HCT116 (cell line): ENCODE data around the gene BMP2. TPM values are rescaled to one million over a fixed set of nuclear protein-coding genes. Genes with fewer than 3 reads are reported as not detected.

Source experiments
- ATAC-seq: fragments of 200-7000 bp; cut with Tn5 transposase; 2 replicates; pipeline ENCODE4 v1.9.1; 2020; ENCODE audit warnings: mild to moderate bottlenecking, moderate library complexity
- BruUV-seq: library from RNA; stranded (reverse); fragments of 400-500 nt; replicated peaks from 2 replicates; lab custom pipeline; 2021; lab: Mats Ljungman, UMichigan
- CTCF ChIA-PET: fragments of 300-600 bp; sonication (Branson Sonifier 250); formaldehyde crosslinking; loops from one replicate; lab custom pipeline; 2021; ENCODE audit warnings: antibody characterized with exemption; lab: Charles Lee
- POLR2A ChIA-PET: fragments of 300-600, 350-600 bp; sonication (Branson Sonifier 250); formaldehyde crosslinking; loops from one replicate; lab custom pipeline; 2021; ENCODE audit warnings: antibody characterized with exemption; lab: Charles Lee
- RAD21 ChIA-PET, 2 experiments: fragments of 300-600 bp; sonication (Branson Sonifier 250); formaldehyde crosslinking; loops; one replicate each; lab custom pipeline; 2023; ENCODE audit warnings: low total read pairs in 2 of 2; ENCODE audit not compliant: uncharacterized antibody in 2 of 2, unreplicated experiment in 2 of 2, low non-redundant PET in 1 of 2; lab: Charles Lee
- DNase-seq: peaks from one replicate; pipeline ENCODE4 v3.0.0-alpha.2; 2010; ENCODE audit warnings: low read depth, low spot score
- H2AFZ ChIP-seq: fragments of 200-600 bp; shearing (Covaris generic), sonication (generic); 2 replicates; pipeline ENCODE4 v1.6.1; 2017; ENCODE audit warnings: low read depth, mixed run types, mixed read lengths, antibody characterized with exemption, low read length; ENCODE audit not compliant: poor library complexity, severe bottlenecking
- H3K27ac ChIP-seq: 2 replicates; pipeline ENCODE4 v1.5.1; 2012; ENCODE audit warnings: low read depth, low read length
- H3K27me3 ChIP-seq: fragments of 200-600 bp; sonication (generic); 2 replicates; pipeline ENCODE4 v1.6.1; 2016; ENCODE audit warnings: mixed run types, low read length, mixed read lengths; ENCODE audit not compliant: insufficient read depth
- H3K36me3 ChIP-seq, 2 experiments: fragments of 200-500 bp in 1 of 2; fragments of 200-600 bp in 1 of 2; sonication (Bioruptor generic) in 1 of 2; sonication (generic) in 1 of 2; 2 replicates each; pipeline versions ENCODE4 v1.5.1 to v1.6.1; 2014 to 2016; ENCODE audit warnings: low read length in 2 of 2, inconsistent platforms in 1 of 2, mixed read lengths in 1 of 2, mixed run types in 1 of 2; ENCODE audit not compliant: insufficient read depth in 2 of 2, control insufficient read depth in 1 of 2
- H3K4me1 ChIP-seq, 2 experiments: fragments of 200-600 bp in 1 of 2; sonication (generic) in 1 of 2; 2 replicates each; pipeline versions ENCODE4 v1.5.1 to v1.6.1; 2012 to 2017; ENCODE audit warnings: low read length in 2 of 2, inconsistent platforms in 1 of 2, mild to moderate bottlenecking in 1 of 2, mixed read lengths in 1 of 2, mixed run types in 1 of 2, moderate library complexity in 1 of 2; ENCODE audit not compliant: insufficient read depth in 2 of 2, control insufficient read depth in 1 of 2
- H3K4me2 ChIP-seq: fragments of 200-600 bp; sonication (generic); 2 replicates; pipeline ENCODE4 v1.6.1; 2017; ENCODE audit warnings: mixed run types, low read length, mixed read lengths
- H3K4me3 ChIP-seq, 2 experiments: fragments of 200-600 bp in 1 of 2; sonication (generic) in 1 of 2; replicated peaks in 1 of 2; 2 replicates each; pipeline ENCODE4 v1.5.1; 2011 to 2016; ENCODE audit warnings: low read length in 2 of 2, control low read depth in 1 of 2, low read depth in 1 of 2, mild to moderate bottlenecking in 1 of 2, mixed read lengths in 1 of 2, mixed run types in 1 of 2
- H3K79me2 ChIP-seq: fragments of 200-600 bp; sonication (generic); 2 replicates; pipeline ENCODE4 v1.6.1; 2017; ENCODE audit warnings: mild to moderate bottlenecking, mixed run types, low read length, moderate library complexity, mixed read lengths; ENCODE audit not compliant: insufficient read depth
- H3K9ac ChIP-seq: fragments of 200-600 bp; sonication (generic); 2 replicates; pipeline ENCODE4 v1.6.1; 2016; ENCODE audit warnings: low read length, mixed read lengths
- H3K9me2 ChIP-seq: fragments of 200-600 bp; sonication (generic), shearing (Covaris generic); 2 replicates; pipeline ENCODE4 v1.6.1; 2017; ENCODE audit warnings: mixed run types, mild to moderate bottlenecking, moderate library complexity; ENCODE audit not compliant: insufficient read depth
- H3K9me3 ChIP-seq, 2 experiments: fragments of 200-500 bp in 1 of 2; fragments of 200-600 bp in 1 of 2; sonication (Bioruptor generic) in 1 of 2; sonication (generic) in 1 of 2; 2 replicates each; pipeline ENCODE4 v1.6.1; 2014 to 2017; ENCODE audit warnings: low read length in 2 of 2, mixed read lengths in 2 of 2, inconsistent platforms in 1 of 2, low read depth in 1 of 2, mild to moderate bottlenecking in 1 of 2, mixed run types in 1 of 2, moderate library complexity in 1 of 2; ENCODE audit not compliant: control insufficient read depth in 1 of 2, insufficient read depth in 1 of 2
- H4K20me1 ChIP-seq: fragments of 200-600 bp; sonication (generic), shearing (Covaris generic); 2 replicates; pipeline ENCODE4 v1.6.1; 2017; ENCODE audit warnings: mixed run types, mild to moderate bottlenecking, moderate library complexity; ENCODE audit not compliant: insufficient read depth
- EGR1 ChIP-seq: IDR thresholded peaks from 2 replicates; pipeline ENCODE4 v1.6.1; 2012; ENCODE audit warnings: low read depth
- EZH2 ChIP-seq: fragments of 200-600 bp; sonication (generic); IDR thresholded peaks from 2 replicates; pipeline ENCODE4 v1.6.1; 2017; ENCODE audit warnings: antibody characterized with exemption, mixed run types
- EZH2phosphoT487 ChIP-seq: fragments of 200-600 bp; IDR thresholded peaks from 2 replicates; pipeline ENCODE4 v1.6.1; 2018; ENCODE audit warnings: antibody characterized with exemption, borderline replicate concordance
- FOSL1 ChIP-seq: IDR thresholded peaks from 2 replicates; pipeline ENCODE4 v1.6.1; 2012; ENCODE audit warnings: low read depth
- POLR2A ChIP-seq: IDR thresholded peaks from 2 replicates; pipeline ENCODE4 v1.7.0; 2011; ENCODE audit warnings: borderline replicate concordance; ENCODE audit not compliant: insufficient read depth, insufficient read length; ENCODE audit errors: extremely low read depth
- POLR2AphosphoS5 ChIP-seq: IDR thresholded peaks from 2 replicates; pipeline ENCODE4 v1.6.1; 2011; ENCODE audit warnings: mild to moderate bottlenecking, low read depth, low read length, moderate library complexity
- RAD21 ChIP-seq: IDR thresholded peaks from 2 replicates; pipeline ENCODE4 v1.6.1; 2012; ENCODE audit warnings: low read depth, mild to moderate bottlenecking
- SRF ChIP-seq: IDR thresholded peaks from 2 replicates; pipeline ENCODE4 v1.6.1; 2012; ENCODE audit warnings: low read depth
- YY1 ChIP-seq: IDR thresholded peaks from 2 replicates; pipeline ENCODE4 v1.6.1; 2011; ENCODE audit warnings: low read length, low read depth, moderate library complexity, mild to moderate bottlenecking; ENCODE audit not compliant: insufficient replicate concordance; ENCODE audit errors: extremely low read depth
- ZFX ChIP-seq: fragments of 450-650 bp; IDR thresholded peaks from 2 replicates; pipeline ENCODE4 v1.6.1; 2017
- intact Hi-C: fragments of 100-400 bp; cut with micrococcal nuclease; formaldehyde crosslinking; loops from 2 replicates; pipeline ENCODE4 v1.10.0; 2022
- total RNA-seq: library from RNA; stranded (reverse); gene quantifications from one replicate; pipeline ENCODE4 v1.2.1, GENCODE V29; 2021; ENCODE audit not compliant: unreplicated experiment
- TF ChIP-seq, protein P1 (sequence below), 3 experiments: fragments of 200-600 bp in 1 of 3; sonication (generic) in 1 of 3; IDR thresholded peaks in 2 of 3; conservative IDR thresholded peaks in 1 of 3; 2 replicates each; pipeline ENCODE4 v1.5.1; 2012 to 2017; ENCODE audit warnings: low read depth in 2 of 3, low read length in 2 of 3, antibody characterized with exemption in 1 of 3, borderline replicate concordance in 1 of 3, control low read depth in 1 of 3, mild to moderate bottlenecking in 1 of 3, mixed read lengths in 1 of 3, mixed run types in 1 of 3, moderate library complexity in 1 of 3; ENCODE audit not compliant: insufficient read depth in 1 of 3
- TF ChIP-seq, protein P2 (sequence below): IDR thresholded peaks from 2 replicates; pipeline ENCODE4 v1.6.1; 2012
- TF ChIP-seq, protein P3 (sequence below): IDR thresholded peaks from 2 replicates; pipeline ENCODE4 v1.6.1; 2012
- TF ChIP-seq, protein P4 (sequence below): IDR thresholded peaks from 2 replicates; pipeline ENCODE4 v1.6.1; 2012; ENCODE audit warnings: low read depth

Gene BMP2
- total RNA-seq, 1 experiment from 2014 or later, result 0.15 TPM

- RAD21 ChIA-PET, result no interaction called here
- Histone ChIP-seq H3K9me2 (no peaks in the 10 kb centered on the region), H3K4me2 (no peak overlapping the region), H3K9me3 (peaks cover 3 to 20% of the 10 kb centered on the region in 2 experiments; a peak in 2 of 4 replicates), H3K4me3 (no peak overlapping the region), H3K27ac (no peak overlapping the region), H3K9ac (no peak overlapping the region), H4K20me1 (no peaks in the 10 kb centered on the region), H2AFZ (no peak overlapping the region), H3K36me3 (no peaks in the 10 kb centered on the region), H3K27me3 (no peaks in the 10 kb centered on the region), H3K4me1 (no peaks in the 10 kb centered on the region), H3K79me2 (no peaks in the 10 kb centered on the region)
- intact Hi-C loops, result no loop called here
- BruUV-seq, result no TSS peak
- DNase-seq, result no peak
- ATAC-seq, result no peak
- POLR2A ChIA-PET, result no interaction called here
- CTCF ChIA-PET, result no interaction called here
- TF ChIP-seq, protein P1, sequence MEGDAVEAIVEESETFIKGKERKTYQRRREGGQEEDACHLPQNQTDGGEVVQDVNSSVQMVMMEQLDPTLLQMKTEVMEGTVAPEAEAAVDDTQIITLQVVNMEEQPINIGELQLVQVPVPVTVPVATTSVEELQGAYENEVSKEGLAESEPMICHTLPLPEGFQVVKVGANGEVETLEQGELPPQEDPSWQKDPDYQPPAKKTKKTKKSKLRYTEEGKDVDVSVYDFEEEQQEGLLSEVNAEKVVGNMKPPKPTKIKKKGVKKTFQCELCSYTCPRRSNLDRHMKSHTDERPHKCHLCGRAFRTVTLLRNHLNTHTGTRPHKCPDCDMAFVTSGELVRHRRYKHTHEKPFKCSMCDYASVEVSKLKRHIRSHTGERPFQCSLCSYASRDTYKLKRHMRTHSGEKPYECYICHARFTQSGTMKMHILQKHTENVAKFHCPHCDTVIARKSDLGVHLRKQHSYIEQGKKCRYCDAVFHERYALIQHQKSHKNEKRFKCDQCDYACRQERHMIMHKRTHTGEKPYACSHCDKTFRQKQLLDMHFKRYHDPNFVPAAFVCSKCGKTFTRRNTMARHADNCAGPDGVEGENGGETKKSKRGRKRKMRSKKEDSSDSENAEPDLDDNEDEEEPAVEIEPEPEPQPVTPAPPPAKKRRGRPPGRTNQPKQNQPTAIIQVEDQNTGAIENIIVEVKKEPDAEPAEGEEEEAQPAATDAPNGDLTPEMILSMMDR (IDR thresholded peaks at IDR 0.05 in 2 of 3, conservative IDR thresholded peaks at IDR 0.05 in 1 of 3; ENCODE audit: borderline replicate concordance in 1 of 3, insufficient read depth in 1 of 3, low read depth in 2 of 3, low read length in 2 of 3), result no peak
- TF ChIP-seq FOSL1 (no peak), EGR1 (no peak), YY1 (no peak), POLR2AphosphoS5 (no peak), POLR2A (no peak), SRF (no peak), EZH2 (no peak), ZFX (no peak), RAD21 (no peak), EZH2phosphoT487 (no peak)
- TF ChIP-seq, protein P2, sequence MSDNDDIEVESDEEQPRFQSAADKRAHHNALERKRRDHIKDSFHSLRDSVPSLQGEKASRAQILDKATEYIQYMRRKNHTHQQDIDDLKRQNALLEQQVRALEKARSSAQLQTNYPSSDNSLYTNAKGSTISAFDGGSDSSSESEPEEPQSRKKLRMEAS, result no peak
- TF ChIP-seq, protein P3, sequence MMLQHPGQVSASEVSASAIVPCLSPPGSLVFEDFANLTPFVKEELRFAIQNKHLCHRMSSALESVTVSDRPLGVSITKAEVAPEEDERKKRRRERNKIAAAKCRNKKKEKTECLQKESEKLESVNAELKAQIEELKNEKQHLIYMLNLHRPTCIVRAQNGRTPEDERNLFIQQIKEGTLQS, result no peak
- TF ChIP-seq, protein P4, sequence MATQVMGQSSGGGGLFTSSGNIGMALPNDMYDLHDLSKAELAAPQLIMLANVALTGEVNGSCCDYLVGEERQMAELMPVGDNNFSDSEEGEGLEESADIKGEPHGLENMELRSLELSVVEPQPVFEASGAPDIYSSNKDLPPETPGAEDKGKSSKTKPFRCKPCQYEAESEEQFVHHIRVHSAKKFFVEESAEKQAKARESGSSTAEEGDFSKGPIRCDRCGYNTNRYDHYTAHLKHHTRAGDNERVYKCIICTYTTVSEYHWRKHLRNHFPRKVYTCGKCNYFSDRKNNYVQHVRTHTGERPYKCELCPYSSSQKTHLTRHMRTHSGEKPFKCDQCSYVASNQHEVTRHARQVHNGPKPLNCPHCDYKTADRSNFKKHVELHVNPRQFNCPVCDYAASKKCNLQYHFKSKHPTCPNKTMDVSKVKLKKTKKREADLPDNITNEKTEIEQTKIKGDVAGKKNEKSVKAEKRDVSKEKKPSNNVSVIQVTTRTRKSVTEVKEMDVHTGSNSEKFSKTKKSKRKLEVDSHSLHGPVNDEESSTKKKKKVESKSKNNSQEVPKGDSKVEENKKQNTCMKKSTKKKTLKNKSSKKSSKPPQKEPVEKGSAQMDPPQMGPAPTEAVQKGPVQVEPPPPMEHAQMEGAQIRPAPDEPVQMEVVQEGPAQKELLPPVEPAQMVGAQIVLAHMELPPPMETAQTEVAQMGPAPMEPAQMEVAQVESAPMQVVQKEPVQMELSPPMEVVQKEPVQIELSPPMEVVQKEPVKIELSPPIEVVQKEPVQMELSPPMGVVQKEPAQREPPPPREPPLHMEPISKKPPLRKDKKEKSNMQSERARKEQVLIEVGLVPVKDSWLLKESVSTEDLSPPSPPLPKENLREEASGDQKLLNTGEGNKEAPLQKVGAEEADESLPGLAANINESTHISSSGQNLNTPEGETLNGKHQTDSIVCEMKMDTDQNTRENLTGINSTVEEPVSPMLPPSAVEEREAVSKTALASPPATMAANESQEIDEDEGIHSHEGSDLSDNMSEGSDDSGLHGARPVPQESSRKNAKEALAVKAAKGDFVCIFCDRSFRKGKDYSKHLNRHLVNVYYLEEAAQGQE, result no peak
These were observed 34.6 kb upstream of the BMP2 start for GRCh38 chr20:6732851-6733250.
